NCI-H2107 treated with DMSO at 0.1 percent for 48 hours (cell line): ENCODE results near the gene FUCA2.
"Not testable (repeated sequence)": the region's sequence is repeated elsewhere in the genome, so short reads cannot be mapped to it uniquely, and the experiment has no call there.

Source experiments
- DNase-seq: peaks from one replicate; lab custom pipeline; 2025; ENCODE audit not compliant: unreplicated experiment; lab: John Stamatoyannopoulos, UW

FUCA2 gene

GRCh38 chr6:143505111-143505510 is 6.4 kb downstream of the FUCA2 start:
- DNase-seq: no peak

- DNase-seq: no peak
Observed at GRCh38 chr6:143504369-143504768, 7.2 kb downstream of the FUCA2 start.

DNA sequence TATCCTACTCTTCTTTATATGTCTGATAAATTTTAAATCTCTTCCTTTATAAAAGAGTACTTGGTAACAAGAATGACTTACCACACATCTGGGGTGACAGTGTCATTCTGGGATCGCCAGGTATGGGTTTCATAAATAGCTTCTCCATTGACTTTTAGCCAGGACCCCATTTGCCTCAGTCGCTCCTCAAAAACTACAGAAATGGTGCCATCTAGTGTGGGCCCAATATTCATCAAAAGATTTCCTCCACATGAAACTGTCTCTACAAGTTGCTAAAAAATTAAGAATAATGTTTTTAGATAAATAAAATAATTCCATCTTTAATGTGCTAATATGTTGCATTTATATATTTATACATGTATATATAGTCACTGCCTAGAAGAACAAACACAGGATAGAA is 9.7 kb downstream of the FUCA2 start:
- DNase-seq: no peak

- DNase-seq: no peak
Observed at GRCh38 chr6:143498428-143498827, 13.1 kb downstream of the FUCA2 start.

- DNase-seq: no peak
Observed at GRCh38 chr6:143496974-143497373, 14.5 kb downstream of the FUCA2 start.

- DNase-seq: no peak
Observed at GRCh38 chr6:143490775-143491174, 20.7 kb downstream of the FUCA2 start.

DNA sequence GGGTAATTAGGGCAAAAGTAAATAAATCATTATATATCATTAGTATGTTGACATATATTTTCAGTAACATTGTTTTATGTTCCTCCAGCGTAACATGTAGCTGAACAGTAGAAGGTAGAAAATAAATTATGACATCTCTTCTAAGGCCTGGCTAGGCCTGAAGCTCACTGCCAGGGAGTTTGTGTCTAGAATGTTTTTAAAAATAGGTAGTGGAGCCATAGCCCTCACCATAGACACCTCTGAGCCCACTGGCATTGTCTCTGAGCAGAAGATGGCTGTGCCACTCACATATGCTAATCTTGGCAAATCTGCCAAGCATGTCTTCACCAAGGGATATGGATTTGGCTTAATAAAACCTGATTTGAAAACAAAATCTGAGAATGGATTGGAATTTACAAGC is 21.3 kb downstream of the FUCA2 start:
- no peak for DNase-seq

DNA sequence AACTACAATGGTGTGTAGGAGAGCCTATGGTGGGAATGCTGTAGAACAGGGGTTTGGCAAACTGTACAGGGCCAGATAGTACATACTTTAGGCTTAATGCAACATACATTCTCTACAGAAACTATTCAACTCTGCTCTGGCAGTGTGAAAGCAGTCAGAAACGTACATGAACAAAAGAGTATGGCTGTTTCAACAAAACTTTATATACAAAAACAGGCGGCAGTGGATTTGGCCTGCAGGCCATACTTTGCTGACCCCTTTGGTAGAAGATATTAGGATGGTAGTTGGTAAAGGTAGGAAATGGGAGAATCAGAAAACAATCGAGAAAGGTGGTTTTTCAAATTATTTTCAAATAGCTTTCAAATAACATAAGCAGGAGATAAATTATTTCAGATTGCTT is 24.8 kb downstream of the FUCA2 start:
- DNase-seq: no peak

GRCh38 chr6:143485967-143486366 is 25.6 kb downstream of the FUCA2 start:
- no peak for DNase-seq

DNA sequence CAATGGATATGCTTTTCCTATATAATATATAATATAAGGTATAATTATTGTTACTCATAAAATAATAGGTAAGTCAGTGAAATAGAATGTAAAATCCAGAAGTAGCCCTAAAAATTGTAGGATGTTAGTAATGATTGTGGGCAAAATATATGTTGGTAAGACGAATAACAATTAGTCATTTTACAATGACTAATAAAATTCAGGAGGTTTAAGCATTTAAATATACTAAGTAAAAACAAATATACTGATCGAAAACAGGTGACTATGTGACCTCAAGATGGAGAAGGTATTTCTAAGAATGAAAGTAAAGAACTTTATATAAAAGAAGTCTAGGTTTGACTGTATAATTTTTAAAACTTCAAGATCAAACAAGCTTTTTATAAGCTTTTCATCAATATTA is 28.9 kb downstream of the FUCA2 start:
- no peak for DNase-seq

GRCh38 chr6:143478479-143479062 is 32.9 kb downstream of the FUCA2 start:
- DNase-seq: no peak

GRCh38 chr6:143476545-143476944 is 35.0 kb downstream of the FUCA2 start:
- no peak for DNase-seq

GRCh38 chr6:143471822-143472221 is 39.7 kb downstream of the FUCA2 start:
- DNase-seq: no peak

DNA sequence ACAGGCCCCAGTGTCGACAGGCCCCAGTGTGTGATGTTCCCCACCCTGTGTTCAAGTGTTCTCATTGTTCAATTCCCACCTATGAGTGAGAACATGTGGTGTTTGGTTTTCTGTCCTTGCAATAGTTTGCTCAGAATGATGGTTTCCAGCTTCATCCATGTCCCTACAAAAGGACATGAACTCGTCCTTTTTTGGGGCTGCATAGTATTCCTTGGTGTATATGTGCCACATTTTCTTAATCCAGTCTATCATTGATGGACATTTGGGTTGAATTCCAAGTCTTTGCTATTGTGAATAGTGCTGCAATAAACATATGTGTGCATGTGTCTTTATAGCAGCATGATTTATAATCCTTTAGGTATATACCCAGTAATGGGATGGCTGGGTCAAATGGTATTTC is 42.7 kb downstream of the FUCA2 start:
- DNase-seq: not testable (repeated sequence)

DNA sequence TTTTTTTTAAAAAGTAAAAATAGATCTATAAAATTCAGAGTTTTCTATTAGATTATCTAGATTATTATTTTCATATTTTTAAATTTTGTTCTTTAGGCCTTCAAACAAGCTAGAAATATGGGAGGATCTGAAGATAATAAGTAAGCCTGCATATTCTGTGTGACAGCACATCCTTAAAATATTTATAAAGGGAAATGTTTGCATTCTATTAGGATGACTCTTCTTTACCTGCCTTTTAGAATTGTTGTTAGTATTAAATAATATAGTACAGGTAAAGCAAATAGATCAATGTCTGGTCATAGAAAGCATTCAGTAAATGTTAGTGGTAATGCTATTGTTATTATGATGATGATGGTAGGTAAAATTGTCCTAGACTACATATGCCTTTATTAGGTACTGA is 43.5 kb downstream of the FUCA2 start:
- no peak for DNase-seq

GRCh38 chr6:143465546-143465945 is 46.0 kb downstream of the FUCA2 start:
- DNase-seq: no peak

DNA sequence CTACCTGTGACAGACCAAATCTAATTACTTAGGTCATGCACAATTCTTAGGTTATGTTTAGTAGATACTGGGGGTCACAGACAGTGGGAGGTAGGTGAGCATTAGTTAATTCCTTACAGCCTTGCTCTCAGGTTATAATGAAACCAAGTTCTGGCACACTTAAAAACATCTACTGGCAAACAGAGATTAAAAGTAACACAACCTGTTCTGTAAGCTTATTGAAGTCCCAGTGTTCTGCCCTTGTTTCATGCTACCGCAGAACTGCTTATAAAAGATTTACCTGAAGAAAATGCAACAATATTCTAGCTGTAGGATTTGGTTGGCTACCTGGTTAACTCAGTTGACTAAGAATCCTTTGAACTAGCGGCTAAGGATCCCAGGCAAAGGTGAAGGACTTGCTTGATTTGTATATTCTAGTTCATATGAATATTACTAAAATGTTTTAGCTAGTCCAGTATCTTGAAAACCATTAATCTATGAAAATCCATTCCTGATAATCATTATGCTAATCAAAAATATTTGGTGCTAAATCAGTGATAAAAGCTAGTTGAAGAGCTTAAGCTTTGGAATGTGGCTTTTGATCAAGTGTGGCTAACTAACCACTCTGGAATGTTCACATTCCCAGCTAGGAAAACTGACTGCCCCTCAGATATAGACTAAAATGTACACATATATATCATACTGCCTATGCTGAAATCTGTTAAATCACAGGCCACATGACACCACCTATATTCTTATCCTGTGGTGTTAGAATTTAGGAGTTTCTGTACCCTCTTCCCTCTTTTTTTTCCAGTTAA is 53.8 kb downstream of the FUCA2 start:
- DNase-seq: no peak

GRCh38 chr6:143451531-143451930 is 60.0 kb downstream of the FUCA2 start:
- no peak for DNase-seq

- DNase-seq: peak; percentile 93
Observed at GRCh38 chr6:143450453-143451371, 60.8 kb downstream of the FUCA2 start, which contains the start of the genes ADAT2 and PEX3. Gene ADAT2 (minus strand): TSS chr6:143450695. CDS start chr6:143450658, 37 bp downstream. Gene PEX3 (plus strand): TSS chr6:143450805. CDS start chr6:143451043, 238 bp downstream.

GRCh38 chr6:143449714-143450452 is 61.6 kb downstream of the FUCA2 start:
- peak; percentile 18 for DNase-seq
